Stomach smooth muscle (tissue), 2 donors: ENCODE results near the gene RBMY1E.
"Not testable (repeated sequence)": the region's sequence is repeated elsewhere in the genome, so short reads cannot be mapped to it uniquely, and the experiment has no call there.

ENCODE experiments used
- H3K27ac ChIP-seq: one replicate; pipeline ENCODE4 v1.7.0; 2013; ENCODE audit warnings: mild to moderate bottlenecking, low read length, inconsistent platforms
- H3K27me3 ChIP-seq, 2 donors: one replicate each; pipeline ENCODE4 v1.7.0; 2013; ENCODE audit warnings: low read length in 2 of 2; ENCODE audit not compliant: insufficient read depth in 2 of 2, control insufficient read depth in 1 of 2
- H3K36me3 ChIP-seq, 2 donors: one replicate each; pipeline ENCODE4 v1.7.0; 2013; ENCODE audit warnings: low read length in 2 of 2; ENCODE audit not compliant: control insufficient read depth in 2 of 2, insufficient read depth in 2 of 2
- H3K4me1 ChIP-seq: one replicate; pipeline ENCODE4 v1.7.0; 2013; ENCODE audit warnings: low read length; ENCODE audit not compliant: control insufficient read depth, insufficient read depth
- H3K4me3 ChIP-seq, 2 donors: one replicate each; pipeline ENCODE4 v1.7.0; 2013; ENCODE audit warnings: low read length in 2 of 2
- H3K9ac ChIP-seq, 2 donors: one replicate each; pipeline ENCODE4 v1.7.0; 2013; ENCODE audit warnings: low read length in 2 of 2, mild to moderate bottlenecking in 1 of 2
- H3K9me3 ChIP-seq, 2 donors: one replicate each; pipeline ENCODE4 v1.7.0; 2013; ENCODE audit warnings: low read length in 2 of 2; ENCODE audit not compliant: control insufficient read depth in 2 of 2
- donor health status: healthy.
- donor health status: Pancreatic carcinoma.

The RBMY1E gene

DNA sequence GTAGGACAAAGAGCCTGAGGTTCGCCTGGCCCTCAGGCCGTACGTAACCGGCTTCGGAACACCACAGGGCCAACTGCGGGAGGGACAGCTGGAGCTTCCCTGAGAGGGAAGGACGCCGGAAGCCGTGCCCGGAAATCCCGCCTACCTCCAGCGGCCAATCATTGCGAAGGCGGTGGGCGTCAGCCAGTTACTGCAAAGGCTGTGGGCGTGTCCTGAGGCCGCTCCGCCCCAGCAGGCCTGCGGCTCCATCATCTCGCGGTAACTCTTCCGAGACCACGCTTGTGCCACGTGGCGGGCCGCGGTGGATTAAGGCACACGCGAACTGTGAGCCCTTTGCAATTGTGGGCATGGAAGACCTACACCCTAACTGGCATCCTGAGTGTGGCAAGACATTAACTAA lies at the start of gene RBMY1E:
RBMY1E (minus strand) TSS at position 101 of the 400 bp plus-strand sequence. CDS start 1,978 bp downstream, outside the sequence.
- H3K4me1 ChIP-seq, H3K27ac ChIP-seq, H3K36me3 ChIP-seq, H3K9me3 ChIP-seq, H3K9ac ChIP-seq, H3K27me3 ChIP-seq, H3K4me3 ChIP-seq: not testable (repeated sequence)

GRCh38 chrY:21894426-21894825 lies 23.4 kb downstream of the RBMY1E start, which contains the start of gene RBMY1D:
TSS of gene RBMY1D (minus strand) at chrY:21894526. CDS start at chrY:21892513, 2,013 bp downstream.
- not testable (repeated sequence) for H3K27ac ChIP-seq, H3K27me3 ChIP-seq, H3K9ac ChIP-seq, H3K4me3 ChIP-seq, H3K4me1 ChIP-seq, H3K9me3 ChIP-seq, H3K36me3 ChIP-seq

GRCh38 chrY:21869407-21870076 lies 48.3 kb downstream of the RBMY1E start:
- not testable (repeated sequence) for H3K36me3 ChIP-seq, H3K27me3 ChIP-seq, H3K27ac ChIP-seq, H3K4me3 ChIP-seq, H3K9ac ChIP-seq, H3K9me3 ChIP-seq, H3K4me1 ChIP-seq
